ENCODE data around the gene CALML5. TPM values are rescaled to one million over a fixed set of nuclear protein-coding genes. Genes with fewer than 3 reads are reported as not detected.
A peak's percentile ranks its signal among the peaks of the same experiment; 100 is the strongest.

Gene CALML5
- total and polyA plus RNA-seq, 9 of the 15 experiments (the other 6 are each of a cell fraction or from before 2014, with no cell fraction given), result not detected

DNA sequence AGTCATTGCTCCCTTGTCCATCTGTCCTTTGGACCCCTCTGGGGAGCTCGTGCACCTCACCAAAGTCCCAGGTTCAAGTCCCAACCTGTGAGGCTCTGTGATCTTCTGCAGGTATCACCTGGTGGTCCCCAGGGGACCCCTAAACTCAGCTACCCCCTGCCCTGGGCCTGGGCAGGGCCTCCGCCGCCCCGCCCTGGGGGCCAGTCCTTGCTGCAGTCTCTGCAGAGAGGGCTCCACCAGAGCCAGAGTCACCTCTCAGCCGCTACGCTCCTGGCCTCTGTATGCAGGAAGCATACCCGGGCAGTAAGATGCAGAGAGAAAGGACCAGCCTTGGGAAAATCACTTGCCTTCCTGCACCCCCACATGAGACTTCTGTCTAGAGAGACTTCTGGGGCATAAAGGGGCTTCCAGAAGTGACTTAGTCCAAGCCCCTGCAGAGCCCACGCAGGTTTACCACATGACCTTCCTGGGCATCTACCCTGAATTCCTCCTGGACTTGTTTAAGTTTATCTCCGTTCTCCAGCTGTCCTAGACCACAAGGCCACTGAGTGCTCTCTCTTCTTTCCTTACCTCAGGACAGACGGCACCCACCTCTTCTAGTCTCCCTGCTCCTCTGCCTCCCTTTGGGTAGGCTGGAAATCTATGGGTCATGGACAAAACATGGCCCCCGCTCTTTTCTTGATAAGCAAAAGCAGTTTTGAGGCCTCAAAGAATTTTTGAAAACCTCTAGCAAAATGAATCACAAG, 21.2 kb downstream of the CALML5 start (continued):
- TF ChIP-seq, protein P1, sequence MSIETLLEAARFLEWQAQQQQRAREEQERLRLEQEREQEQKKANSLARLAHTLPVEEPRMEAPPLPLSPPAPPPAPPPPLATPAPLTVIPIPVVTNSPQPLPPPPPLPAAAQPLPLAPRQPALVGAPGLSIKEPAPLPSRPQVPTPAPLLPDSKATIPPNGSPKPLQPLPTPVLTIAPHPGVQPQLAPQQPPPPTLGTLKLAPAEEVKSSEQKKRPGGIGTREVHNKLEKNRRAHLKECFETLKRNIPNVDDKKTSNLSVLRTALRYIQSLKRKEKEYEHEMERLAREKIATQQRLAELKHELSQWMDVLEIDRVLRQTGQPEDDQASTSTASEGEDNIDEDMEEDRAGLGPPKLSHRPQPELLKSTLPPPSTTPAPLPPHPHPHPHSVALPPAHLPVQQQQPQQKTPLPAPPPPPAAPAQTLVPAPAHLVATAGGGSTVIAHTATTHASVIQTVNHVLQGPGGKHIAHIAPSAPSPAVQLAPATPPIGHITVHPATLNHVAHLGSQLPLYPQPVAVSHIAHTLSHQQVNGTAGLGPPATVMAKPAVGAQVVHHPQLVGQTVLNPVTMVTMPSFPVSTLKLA (conservative IDR thresholded peaks at IDR 0.05), result peak; percentile 25 to 28; a peak in 1 of 4 replicates
- TF ChIP-seq NFXL1 (CRISPR knock-in tag; IDR thresholded peaks at IDR 0.05), result no peak
- TF ChIP-seq MCM2 (IDR thresholded peaks at IDR 0.05; ENCODE audit: low read depth), result no peak
- TF ChIP-seq ZC3H4 (CRISPR knock-in tag; IDR thresholded peaks at IDR 0.05; ENCODE audit: borderline replicate concordance), result no peak
- TF ChIP-seq NCOR1 (IDR thresholded peaks at IDR 0.05), result peak; percentile 78
- TF ChIP-seq, protein P2, sequence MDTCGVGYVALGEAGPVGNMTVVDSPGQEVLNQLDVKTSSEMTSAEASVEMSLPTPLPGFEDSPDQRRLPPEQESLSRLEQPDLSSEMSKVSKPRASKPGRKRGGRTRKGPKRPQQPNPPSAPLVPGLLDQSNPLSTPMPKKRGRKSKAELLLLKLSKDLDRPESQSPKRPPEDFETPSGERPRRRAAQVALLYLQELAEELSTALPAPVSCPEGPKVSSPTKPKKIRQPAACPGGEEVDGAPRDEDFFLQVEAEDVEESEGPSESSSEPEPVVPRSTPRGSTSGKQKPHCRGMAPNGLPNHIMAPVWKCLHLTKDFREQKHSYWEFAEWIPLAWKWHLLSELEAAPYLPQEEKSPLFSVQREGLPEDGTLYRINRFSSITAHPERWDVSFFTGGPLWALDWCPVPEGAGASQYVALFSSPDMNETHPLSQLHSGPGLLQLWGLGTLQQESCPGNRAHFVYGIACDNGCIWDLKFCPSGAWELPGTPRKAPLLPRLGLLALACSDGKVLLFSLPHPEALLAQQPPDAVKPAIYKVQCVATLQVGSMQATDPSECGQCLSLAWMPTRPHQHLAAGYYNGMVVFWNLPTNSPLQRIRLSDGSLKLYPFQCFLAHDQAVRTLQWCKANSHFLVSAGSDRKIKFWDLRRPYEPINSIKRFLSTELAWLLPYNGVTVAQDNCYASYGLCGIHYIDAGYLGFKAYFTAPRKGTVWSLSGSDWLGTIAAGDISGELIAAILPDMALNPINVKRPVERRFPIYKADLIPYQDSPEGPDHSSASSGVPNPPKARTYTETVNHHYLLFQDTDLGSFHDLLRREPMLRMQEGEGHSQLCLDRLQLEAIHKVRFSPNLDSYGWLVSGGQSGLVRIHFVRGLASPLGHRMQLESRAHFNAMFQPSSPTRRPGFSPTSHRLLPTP (IDR thresholded peaks at IDR 0.05; ENCODE audit: borderline replicate concordance, extremely low read depth, insufficient read length), result no peak
- TF ChIP-seq MTA2 (IDR thresholded peaks at IDR 0.05; ENCODE audit: low read depth), result peak; percentile 73
- TF ChIP-seq PML (IDR thresholded peaks at IDR 0.05; ENCODE audit: low read length), result peak; percentile 62; the same call in 1 of the 2 replicates
- 0 out of 2 replicates have a peak, but pooled peaks have one; percentile 29 for TF ChIP-seq MTA3 (IDR thresholded peaks at IDR 0.05; ENCODE audit: borderline replicate concordance)
- no peak for TF ChIP-seq RBM34 (IDR thresholded peaks at IDR 0.05; ENCODE audit: borderline replicate concordance, insufficient read depth, low read length)
- TF ChIP-seq EP300 (IDR thresholded peaks at IDR 0.05; ENCODE audit: low read length), result peak; percentile 84
- TF ChIP-seq ZNF146 (CRISPR knock-in tag; IDR thresholded peaks at IDR 0.05; ENCODE audit: unreplicated experiment), result no peak
- no peak for TF ChIP-seq NFIC (IDR thresholded peaks at IDR 0.05)
- TF ChIP-seq ZNF780A (CRISPR knock-in tag; IDR thresholded peaks at IDR 0.05), result no peak
- TF ChIP-seq ZFP36 (IDR thresholded peaks at IDR 0.05; ENCODE audit: low read depth, low read length, partially characterized antibody), result no peak
- no peak for TF ChIP-seq ZEB2 (IDR thresholded peaks at IDR 0.05)
